Uterus (tissue), 4 donors: ENCODE measurements around the gene MCM5. TPM values are rescaled to one million over a fixed set of nuclear protein-coding genes. Genes with fewer than 3 reads are reported as not detected.
"Not testable (repeated sequence)": the region's sequence is repeated elsewhere in the genome, so short reads cannot be mapped to it uniquely, and the experiment has no call there.

Experiments used
- DNase-seq, 2 donors: peaks; one replicate each; pipeline ENCODE4 v3.0.0-alpha.2; 2019 to 2020
- H3K27ac ChIP-seq, 2 donors: fragments of 200-600 bp; sonication (generic); 1 replicate in 1 of 2; 2 replicates in 1 of 2; pipeline ENCODE4 v1.5.1; 2016 to 2018
- H3K27me3 ChIP-seq, 2 donors: fragments of 200-600 bp; sonication (generic); one replicate each; pipeline ENCODE4 v1.5.1; 2018 to 2019; ENCODE audit warnings: control low read depth in 1 of 2
- H3K36me3 ChIP-seq, 2 donors: fragments of 200-600 bp; sonication (generic); one replicate each; pipeline ENCODE4 v1.5.1; 2019; ENCODE audit warnings: control low read depth in 1 of 2
- H3K4me1 ChIP-seq, 2 donors: fragments of 200-600 bp; sonication (generic); one replicate each; pipeline ENCODE4 v1.5.1; 2018 to 2019; ENCODE audit warnings: control low read depth in 1 of 2
- H3K4me3 ChIP-seq, 2 donors: fragments of 200-600 bp; sonication (generic); 1 replicate in 1 of 2; 2 replicates in 1 of 2; pipeline ENCODE4 v1.5.1; 2018 to 2019; ENCODE audit warnings: mild to moderate bottlenecking in 1 of 2
- H3K9me3 ChIP-seq, 2 donors: fragments of 200-600 bp; sonication (generic); one replicate each; pipeline ENCODE4 v1.5.1; 2019; ENCODE audit warnings: control low read depth in 1 of 2
- CTCF ChIP-seq, 4 experiments: fragments of 200-600 bp in 2 of 4; fragments of 450-650 bp in 2 of 4; sonication (generic) in 2 of 4; IDR thresholded peaks; one replicate each; pipeline ENCODE4 v1.5.1; 2016 to 2019; ENCODE audit warnings: antibody characterized with exemption in 4 of 4, mild to moderate bottlenecking in 2 of 4, moderate library complexity in 1 of 4
- POLR2A ChIP-seq, 2 donors: fragments of 450-650 bp; IDR thresholded peaks; one replicate each; pipeline ENCODE4 v1.6.1; 2016; ENCODE audit warnings: antibody characterized with exemption in 2 of 2, mild to moderate bottlenecking in 1 of 2, moderate library complexity in 1 of 2
- intact Hi-C: fragments of 100-400 bp; cut with DNase I; formaldehyde crosslinking; loops from one replicate; pipeline ENCODE4 v1.15.1; 2023; ENCODE audit warnings: low total_unique reads
- total RNA-seq, 4 donors: library from RNA; depleted of rRNA in 3 of 4; stranded (reverse); fragments of >200 nt in 3 of 4; gene quantifications; one replicate each; pipeline versions ENCODE4 v1.1.0 to v1.2.4, GENCODE V29; 2014 to 2023
- donor health status: DM: yes; HTN: yes; CAD: no.

Gene MCM5
- total RNA-seq, 4 donors from 2014 or later: 15.9 to 60.6 (median 40.3) TPM

GRCh38 chr22:35354068-35354467 lies 45.9 kb upstream of the MCM5 start:
- TF ChIP-seq CTCF (IDR thresholded peaks at IDR 0.05): no peak
- TF ChIP-seq POLR2A (IDR thresholded peaks at IDR 0.05): no peak
- no peak overlapping the region for H3K27ac ChIP-seq
- intact Hi-C loops: no loop called here

DNA sequence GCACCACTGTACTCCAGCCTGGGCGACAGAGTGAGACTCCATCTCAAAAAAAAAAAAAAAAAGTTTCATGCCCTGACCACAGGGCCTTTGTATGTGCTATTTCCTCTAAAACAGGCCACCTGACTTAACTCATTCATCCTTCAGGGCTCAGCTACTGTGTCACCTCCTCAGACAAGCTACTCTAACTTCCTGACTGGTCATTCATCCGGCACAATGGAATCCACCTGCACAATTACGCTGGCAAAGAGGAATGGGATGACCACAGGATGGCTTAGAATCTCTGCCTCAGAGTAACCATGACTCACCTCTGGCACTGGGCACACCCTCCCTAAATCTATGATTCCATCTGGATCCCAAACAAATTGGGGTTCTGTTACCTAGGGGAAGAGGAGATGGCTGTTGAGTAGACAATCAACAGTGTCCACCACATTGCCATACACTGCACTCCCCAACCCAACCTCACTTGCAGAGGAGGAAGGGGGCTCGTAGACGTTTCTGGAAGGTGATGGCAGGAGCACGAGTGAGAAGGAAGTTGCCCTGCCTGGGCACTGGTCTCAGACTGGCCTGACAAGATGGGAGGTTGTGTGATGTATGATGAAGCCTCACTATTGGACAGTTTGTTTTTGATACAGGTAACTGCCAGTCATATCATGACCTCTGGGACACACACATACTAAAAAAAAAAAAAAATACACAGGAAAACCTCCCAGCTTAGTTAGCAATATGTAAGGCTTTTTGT lies 41.9 kb upstream of the MCM5 start:
- intact Hi-C loops: no loop called here
- H3K9me3 ChIP-seq: no peaks in the 10 kb centered on the region
- no peak overlapping the region for H3K4me3 ChIP-seq
- TF ChIP-seq CTCF (IDR thresholded peaks at IDR 0.05) (no peak), POLR2A (IDR thresholded peaks at IDR 0.05) (no peak)
- no peaks in the 10 kb centered on the region for H3K27me3 ChIP-seq
- no peak for DNase-seq
- no peaks in the 10 kb centered on the region for H3K4me1 ChIP-seq
- no peak overlapping the region for H3K27ac ChIP-seq
- no peaks in the 10 kb centered on the region for H3K36me3 ChIP-seq

More at GRCh38 chr22:35354068-35354467, 45.9 kb upstream of the MCM5 start:
- DNase-seq: no peak
- no peaks in the 10 kb centered on the region for H3K9me3 ChIP-seq
- no peak overlapping the region for H3K4me3 ChIP-seq
- no peaks in the 10 kb centered on the region for H3K27me3 ChIP-seq
- no peaks in the 10 kb centered on the region for H3K36me3 ChIP-seq
- peaks cover 0 to 10% of the 10 kb centered on the region in 2 donors for H3K4me1 ChIP-seq

- H3K4me3 ChIP-seq: no peak overlapping the region
- H3K27ac ChIP-seq: no peak overlapping the region
- no peaks in the 10 kb centered on the region for H3K27me3 ChIP-seq
- no peaks in the 10 kb centered on the region for H3K4me1 ChIP-seq
- no peaks in the 10 kb centered on the region for H3K9me3 ChIP-seq
- intact Hi-C loops: no loop called here
- DNase-seq: no peak
- TF ChIP-seq CTCF (IDR thresholded peaks at IDR 0.05) (no peak), POLR2A (IDR thresholded peaks at IDR 0.05) (no peak)
- H3K36me3 ChIP-seq: no peaks in the 10 kb centered on the region
Measured at GRCh38 chr22:35359380-35360065, 40.4 kb upstream of the MCM5 start.

DNA sequence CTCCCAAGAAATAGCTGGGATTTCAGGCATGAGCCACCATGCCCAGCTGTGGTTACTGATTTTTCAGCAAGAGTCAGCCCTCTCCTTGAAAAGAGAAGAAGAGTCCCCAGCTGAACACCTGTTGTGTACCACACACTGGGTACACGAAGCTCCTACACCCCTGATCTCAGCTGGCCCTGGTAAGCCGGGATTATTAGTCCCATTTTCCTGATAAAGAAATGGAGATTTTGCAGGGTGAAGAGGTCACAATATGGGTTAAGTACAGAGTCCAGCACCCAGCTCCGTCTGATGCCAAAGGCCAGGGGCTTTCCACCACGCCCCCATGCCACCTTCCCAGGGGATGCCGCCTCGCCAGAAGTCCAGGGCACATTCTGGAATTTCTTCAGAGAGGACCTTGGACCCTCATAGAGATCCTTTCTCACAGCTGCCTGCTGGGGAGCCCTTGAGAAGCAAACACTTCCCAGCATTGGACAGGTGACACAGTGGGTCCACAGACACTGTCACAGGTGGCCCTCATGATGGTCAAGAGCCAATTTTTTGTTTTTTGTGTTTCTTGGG lies 38.9 kb upstream of the MCM5 start:
- Histone ChIP-seq H3K36me3 (no peaks in the 10 kb centered on the region), H3K27ac (no peak overlapping the region), H3K9me3 (no peaks in the 10 kb centered on the region), H3K27me3 (no peaks in the 10 kb centered on the region), H3K4me1 (no peaks in the 10 kb centered on the region), H3K4me3 (no peak overlapping the region)
- no peak for DNase-seq
- no peak for TF ChIP-seq POLR2A (IDR thresholded peaks at IDR 0.05)
- no peak for TF ChIP-seq CTCF (IDR thresholded peaks at IDR 0.05)
- intact Hi-C loops: no loop called here

GRCh38 chr22:35363566-35364086 lies 36.3 kb upstream of the MCM5 start:
- intact Hi-C loops: no loop called here
- H3K27me3 ChIP-seq: no peaks in the 10 kb centered on the region
- no peak for TF ChIP-seq POLR2A (IDR thresholded peaks at IDR 0.05)
- TF ChIP-seq CTCF (IDR thresholded peaks at IDR 0.05): no peak
- no peaks in the 10 kb centered on the region for H3K9me3 ChIP-seq
- H3K4me3 ChIP-seq: no peak overlapping the region
- DNase-seq: no peak
- H3K27ac ChIP-seq: no peak overlapping the region
- H3K4me1 ChIP-seq: no peaks in the 10 kb centered on the region
- no peaks in the 10 kb centered on the region for H3K36me3 ChIP-seq

DNA sequence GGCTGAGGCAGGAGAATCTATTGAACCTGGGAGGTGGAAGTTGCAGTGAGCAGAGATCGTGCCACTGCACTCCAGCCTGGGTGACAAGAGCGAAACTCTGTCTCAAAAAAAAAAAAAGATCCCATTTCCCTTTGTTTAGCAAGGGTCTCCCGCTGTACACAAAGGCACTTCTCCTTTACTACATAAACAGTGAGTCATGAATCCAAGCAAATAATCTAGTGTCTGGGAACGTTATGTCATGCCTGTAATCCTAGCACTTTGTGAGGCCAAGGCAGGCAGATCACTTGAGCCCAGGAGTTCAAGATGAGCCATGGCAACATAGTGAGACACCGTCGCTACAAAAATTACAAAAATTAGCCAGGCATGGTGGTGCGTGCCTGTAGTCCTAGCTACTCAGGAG lies 35.7 kb upstream of the MCM5 start:
- H3K4me3 ChIP-seq, H3K9me3 ChIP-seq, H3K36me3 ChIP-seq, intact Hi-C loops, DNase-seq, H3K27ac ChIP-seq, H3K27me3 ChIP-seq, H3K4me1 ChIP-seq: not testable (repeated sequence)
